NCI-H2029 (cell line): ENCODE measurements around the gene GLDN.

Experiments used
- DNase-seq: peaks from one replicate; lab custom pipeline; 2025; lab: John Stamatoyannopoulos, UW

GLDN gene

GRCh38 chr15:51322621-51323296, 18.7 kb upstream of the GLDN start:
- no peak for DNase-seq

GRCh38 chr15:51323749-51324148, 17.7 kb upstream of the GLDN start:
- DNase-seq: no peak

- no peak for DNase-seq
These were observed 16.3 kb upstream of the GLDN start for GRCh38 chr15:51325167-51325566.

- no peak for DNase-seq
These were observed 14.4 kb upstream of the GLDN start for GRCh38 chr15:51327081-51327480.

GRCh38 chr15:51328926-51329325, 12.5 kb upstream of the GLDN start:
- DNase-seq: no peak

GRCh38 chr15:51331141-51331540, 10.3 kb upstream of the GLDN start:
- DNase-seq: no peak

- no peak for DNase-seq
These were observed 9.0 kb upstream of the GLDN start for GRCh38 chr15:51332206-51333147.

- no peak for DNase-seq
These were observed 7.9 kb upstream of the GLDN start for GRCh38 chr15:51333571-51333970.

GRCh38 chr15:51334011-51334451, 7.4 kb upstream of the GLDN start:
- peak; percentile 17 for DNase-seq

- no peak for DNase-seq
These were observed 6.4 kb upstream of the GLDN start for GRCh38 chr15:51335087-51335486.

- no peak for DNase-seq
These were observed 5.7 kb upstream of the GLDN start for GRCh38 chr15:51335538-51336410.

- DNase-seq: no peak
These were observed 3.0 kb upstream of the GLDN start, which contains the start of gene CYP19A1 for GRCh38 chr15:51338496-51338895. TSS of gene CYP19A1 (minus strand) at chr15:51338596. CDS start at chr15:51242912, 95,684 bp downstream.

- DNase-seq: no peak
These were observed 958 bp downstream of the GLDN start for GRCh38 chr15:51342227-51342999.

- DNase-seq: no peak
These were observed 2.0 kb downstream of the GLDN start for GRCh38 chr15:51343466-51343865.

- DNase-seq: no peak
These were observed 4.7 kb downstream of the GLDN start for GRCh38 chr15:51346136-51346535.

- DNase-seq: no peak
These were observed 7.2 kb downstream of the GLDN start for GRCh38 chr15:51348688-51349087.

- no peak for DNase-seq
These were observed 7.8 kb downstream of the GLDN start for GRCh38 chr15:51349156-51349844.

GRCh38 chr15:51350723-51351122, 9.3 kb downstream of the GLDN start:
- DNase-seq: no peak

- no peak for DNase-seq
These were observed 12.5 kb downstream of the GLDN start for GRCh38 chr15:51353976-51354375.

- no peak for DNase-seq
These were observed 13.6 kb downstream of the GLDN start for GRCh38 chr15:51355096-51355495.

GRCh38 chr15:51356147-51356546, 14.7 kb downstream of the GLDN start:
- no peak for DNase-seq
